Ishikawa (cell line): ENCODE results near the gene CARM1.

Source experiments
- CEBPB ChIP-seq: IDR thresholded peaks from 2 replicates; pipeline ENCODE4 v1.6.1; 2012
- CREB1 ChIP-seq: IDR thresholded peaks from 2 replicates; pipeline ENCODE4 v1.6.1; 2012; ENCODE audit warnings: low read depth
- EGR1 ChIP-seq: IDR thresholded peaks from 2 replicates; pipeline ENCODE4 v1.6.1; 2012
- EP300 ChIP-seq: IDR thresholded peaks from 2 replicates; pipeline ENCODE4 v1.6.1; 2012; ENCODE audit warnings: borderline replicate concordance
- FOXM1 ChIP-seq: IDR thresholded peaks from 2 replicates; pipeline ENCODE4 v1.6.1; 2012; ENCODE audit warnings: low read depth, borderline replicate concordance
- RAD21 ChIP-seq: IDR thresholded peaks from 2 replicates; pipeline ENCODE4 v1.6.1; 2012; ENCODE audit warnings: low read depth
- TAF1 ChIP-seq: IDR thresholded peaks from 2 replicates; pipeline ENCODE4 v1.6.1; 2012; ENCODE audit warnings: low read depth, mild to moderate bottlenecking
- TCF12 ChIP-seq: IDR thresholded peaks from 2 replicates; pipeline ENCODE4 v1.6.1; 2012; ENCODE audit warnings: low read depth
- TEAD4 ChIP-seq: IDR thresholded peaks from 2 replicates; pipeline ENCODE4 v1.6.1; 2012
- YY1 ChIP-seq: IDR thresholded peaks from 2 replicates; pipeline ENCODE4 v1.6.1; 2012; ENCODE audit warnings: low read depth
- ZBTB7A ChIP-seq: IDR thresholded peaks from 2 replicates; pipeline ENCODE4 v1.6.1; 2012; ENCODE audit warnings: low read depth
- TF ChIP-seq, protein P1 (sequence below): IDR thresholded peaks from 2 replicates; pipeline ENCODE4 v1.6.1; 2012; ENCODE audit warnings: low read depth, mild to moderate bottlenecking
- TF ChIP-seq, protein P2 (sequence below): IDR thresholded peaks from 2 replicates; pipeline ENCODE4 v1.6.1; 2012

CARM1 gene

DNA sequence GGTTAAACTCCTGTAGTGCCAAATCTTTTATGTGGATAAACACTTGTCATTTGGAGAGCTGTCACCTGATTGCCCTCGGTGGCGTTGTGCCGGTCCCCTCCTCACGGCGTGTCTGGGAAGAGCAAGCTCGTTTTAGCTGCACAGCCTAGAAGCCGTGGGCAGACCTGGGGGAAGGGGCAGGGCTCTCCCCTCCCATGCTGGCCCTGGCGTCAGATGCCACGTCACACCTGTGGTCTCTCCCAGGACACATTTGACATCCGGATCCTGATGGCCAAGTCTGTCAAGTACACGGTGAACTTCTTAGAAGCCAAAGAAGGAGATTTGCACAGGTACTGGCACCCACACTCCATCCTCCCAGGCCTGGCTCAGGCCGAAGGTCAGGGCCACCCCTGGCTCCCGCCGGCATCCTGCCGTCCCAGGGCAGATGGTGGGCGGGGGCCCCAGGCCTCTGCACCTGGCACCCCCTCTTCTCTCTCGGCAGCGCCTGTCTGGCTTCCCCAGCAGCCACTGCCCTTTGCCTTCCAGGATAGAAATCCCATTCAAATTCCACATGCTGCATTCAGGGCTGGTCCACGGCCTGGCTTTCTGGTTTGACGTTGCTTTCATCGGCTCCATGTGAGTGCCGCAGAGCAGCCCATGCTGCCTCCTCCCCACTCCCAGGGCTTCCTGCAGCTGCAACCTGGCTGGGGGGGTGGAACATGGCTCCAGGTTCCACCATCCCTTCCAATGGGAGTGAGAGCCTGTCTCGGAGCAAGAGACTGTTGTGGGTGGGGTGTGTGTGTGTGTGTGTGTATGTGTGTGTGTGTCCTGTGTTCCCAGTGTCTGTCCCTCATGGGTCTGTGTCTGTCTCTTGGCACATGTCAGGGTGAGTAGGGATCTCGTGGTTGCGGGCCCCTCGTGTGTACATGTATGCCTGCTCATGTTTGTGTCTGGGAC, 48.3 kb downstream of the CARM1 start:
- TF ChIP-seq TEAD4, result no peak
- no peak for TF ChIP-seq EP300
- TF ChIP-seq RAD21, result no peak
- TF ChIP-seq YY1, result no peak

DNA sequence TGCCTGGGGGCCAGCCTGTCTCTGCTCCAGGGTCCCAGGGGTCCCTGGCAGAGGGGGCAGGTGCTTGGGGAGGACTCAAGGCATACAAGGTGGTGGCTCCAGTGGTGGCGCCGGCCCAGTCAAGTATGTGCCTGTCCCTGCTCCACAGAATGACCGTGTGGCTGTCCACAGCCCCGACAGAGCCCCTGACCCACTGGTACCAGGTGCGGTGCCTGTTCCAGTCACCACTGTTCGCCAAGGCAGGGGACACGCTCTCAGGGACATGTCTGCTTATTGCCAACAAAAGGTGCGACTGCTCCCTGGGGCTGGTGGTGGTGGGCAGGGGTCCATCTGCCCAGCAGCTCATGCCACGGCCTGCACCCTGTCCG, 48.9 kb downstream of the CARM1 start:
- TF ChIP-seq, protein P1, sequence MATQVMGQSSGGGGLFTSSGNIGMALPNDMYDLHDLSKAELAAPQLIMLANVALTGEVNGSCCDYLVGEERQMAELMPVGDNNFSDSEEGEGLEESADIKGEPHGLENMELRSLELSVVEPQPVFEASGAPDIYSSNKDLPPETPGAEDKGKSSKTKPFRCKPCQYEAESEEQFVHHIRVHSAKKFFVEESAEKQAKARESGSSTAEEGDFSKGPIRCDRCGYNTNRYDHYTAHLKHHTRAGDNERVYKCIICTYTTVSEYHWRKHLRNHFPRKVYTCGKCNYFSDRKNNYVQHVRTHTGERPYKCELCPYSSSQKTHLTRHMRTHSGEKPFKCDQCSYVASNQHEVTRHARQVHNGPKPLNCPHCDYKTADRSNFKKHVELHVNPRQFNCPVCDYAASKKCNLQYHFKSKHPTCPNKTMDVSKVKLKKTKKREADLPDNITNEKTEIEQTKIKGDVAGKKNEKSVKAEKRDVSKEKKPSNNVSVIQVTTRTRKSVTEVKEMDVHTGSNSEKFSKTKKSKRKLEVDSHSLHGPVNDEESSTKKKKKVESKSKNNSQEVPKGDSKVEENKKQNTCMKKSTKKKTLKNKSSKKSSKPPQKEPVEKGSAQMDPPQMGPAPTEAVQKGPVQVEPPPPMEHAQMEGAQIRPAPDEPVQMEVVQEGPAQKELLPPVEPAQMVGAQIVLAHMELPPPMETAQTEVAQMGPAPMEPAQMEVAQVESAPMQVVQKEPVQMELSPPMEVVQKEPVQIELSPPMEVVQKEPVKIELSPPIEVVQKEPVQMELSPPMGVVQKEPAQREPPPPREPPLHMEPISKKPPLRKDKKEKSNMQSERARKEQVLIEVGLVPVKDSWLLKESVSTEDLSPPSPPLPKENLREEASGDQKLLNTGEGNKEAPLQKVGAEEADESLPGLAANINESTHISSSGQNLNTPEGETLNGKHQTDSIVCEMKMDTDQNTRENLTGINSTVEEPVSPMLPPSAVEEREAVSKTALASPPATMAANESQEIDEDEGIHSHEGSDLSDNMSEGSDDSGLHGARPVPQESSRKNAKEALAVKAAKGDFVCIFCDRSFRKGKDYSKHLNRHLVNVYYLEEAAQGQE, result no peak
- TF ChIP-seq YY1 (no peak), TAF1 (no peak), FOXM1 (no peak), RAD21 (no peak), EP300 (no peak), EGR1 (no peak), CEBPB (no peak)
- TF ChIP-seq, protein P2, sequence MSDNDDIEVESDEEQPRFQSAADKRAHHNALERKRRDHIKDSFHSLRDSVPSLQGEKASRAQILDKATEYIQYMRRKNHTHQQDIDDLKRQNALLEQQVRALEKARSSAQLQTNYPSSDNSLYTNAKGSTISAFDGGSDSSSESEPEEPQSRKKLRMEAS, result no peak

DNA sequence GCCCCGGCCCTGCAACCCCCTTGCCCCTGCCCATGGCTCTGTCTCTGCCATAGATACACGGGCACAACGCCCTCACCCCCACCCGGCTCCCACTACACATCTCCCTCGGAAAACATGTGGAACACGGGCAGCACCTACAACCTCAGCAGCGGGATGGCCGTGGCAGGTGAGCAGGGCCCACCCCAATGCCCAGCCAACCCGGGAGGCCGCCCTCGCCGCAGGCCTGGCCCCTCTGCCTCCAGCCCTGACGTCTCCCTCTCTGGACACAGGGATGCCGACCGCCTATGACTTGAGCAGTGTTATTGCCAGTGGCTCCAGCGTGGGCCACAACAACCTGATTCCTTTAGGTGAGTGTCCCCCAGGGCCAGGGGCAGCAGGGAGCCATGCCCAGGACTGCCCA, 49.4 kb downstream of the CARM1 start:
- TF ChIP-seq FOXM1 (no peak), ZBTB7A (no peak), TAF1 (no peak), EP300 (no peak), YY1 (no peak), CEBPB (no peak)
- TF ChIP-seq, protein P1, result no peak

DNA sequence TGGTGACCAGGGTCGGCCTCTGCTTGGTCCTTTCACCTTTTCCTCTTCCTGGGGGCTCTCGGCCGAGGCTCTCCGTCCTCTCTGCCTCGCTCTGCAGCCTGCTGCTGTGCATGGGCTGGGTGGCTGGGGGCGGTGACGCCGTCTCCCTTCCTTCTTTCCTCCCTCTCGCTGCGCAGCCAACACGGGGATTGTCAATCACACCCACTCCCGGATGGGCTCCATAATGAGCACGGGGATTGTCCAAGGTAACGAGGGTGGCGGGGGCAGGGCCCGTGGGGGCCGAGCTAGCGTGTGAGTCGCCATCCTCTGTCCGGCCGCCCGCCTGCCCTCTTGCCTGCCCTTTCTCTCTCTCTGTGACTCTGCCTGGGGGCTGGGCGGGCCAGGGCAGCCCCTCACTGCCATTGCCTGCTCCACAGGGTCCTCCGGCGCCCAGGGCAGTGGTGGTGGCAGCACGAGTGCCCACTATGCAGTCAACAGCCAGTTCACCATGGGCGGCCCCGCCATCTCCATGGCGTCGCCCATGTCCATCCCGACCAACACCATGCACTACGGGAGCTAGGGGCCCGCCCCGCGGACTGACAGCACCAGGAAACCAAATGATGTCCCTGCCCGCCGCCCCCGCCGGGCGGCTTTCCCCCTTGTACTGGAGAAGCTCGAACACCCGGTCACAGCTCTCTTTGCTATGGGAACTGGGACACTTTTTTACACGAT, 50.0 kb downstream of the CARM1 start:
- no peak for TF ChIP-seq EGR1

DNA sequence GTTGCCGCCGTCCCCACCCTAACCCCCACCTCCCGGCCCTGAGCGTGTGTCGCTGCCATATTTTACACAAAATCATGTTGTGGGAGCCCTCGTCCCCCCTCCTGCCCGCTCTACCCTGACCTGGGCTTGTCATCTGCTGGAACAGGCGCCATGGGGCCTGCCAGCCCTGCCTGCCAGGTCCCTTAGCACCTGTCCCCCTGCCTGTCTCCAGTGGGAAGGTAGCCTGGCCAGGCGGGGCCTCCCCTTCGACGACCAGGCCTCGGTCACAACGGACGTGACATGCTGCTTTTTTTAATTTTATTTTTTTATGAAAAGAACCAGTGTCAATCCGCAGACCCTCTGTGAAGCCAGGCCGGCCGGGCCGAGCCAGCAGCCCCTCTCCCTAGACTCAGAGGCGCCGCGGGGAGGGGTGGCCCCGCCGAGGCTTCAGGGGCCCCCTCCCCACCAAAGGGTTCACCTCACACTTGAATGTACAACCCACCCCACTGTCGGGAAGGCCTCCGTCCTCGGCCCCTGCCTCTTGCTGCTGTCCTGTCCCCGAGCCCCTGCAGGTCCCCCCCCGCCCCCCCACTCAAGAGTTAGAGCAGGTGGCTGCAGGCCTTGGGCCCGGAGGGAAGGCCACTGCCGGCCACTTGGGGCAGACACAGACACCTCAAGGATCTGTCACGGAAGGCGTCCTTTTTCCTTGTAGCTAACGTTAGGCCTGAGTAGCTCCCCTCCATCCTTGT, 50.7 kb downstream of the CARM1 start:
- TF ChIP-seq TCF12, result no peak
- TF ChIP-seq, protein P2, result no peak
- no peak for TF ChIP-seq CREB1
- no peak for TF ChIP-seq CEBPB
- TF ChIP-seq, protein P1, result no peak
- TF ChIP-seq TAF1, result no peak
- TF ChIP-seq EP300, result no peak
- no peak for TF ChIP-seq ZBTB7A
- no peak for TF ChIP-seq YY1
- TF ChIP-seq FOXM1, result no peak
